Uterus (tissue), 2 donors: ENCODE measurements around the gene FARS2.

Experiments
- POLR2A ChIP-seq, 2 donors: fragments of 450-650 bp; IDR thresholded peaks; one replicate each; pipeline ENCODE4 v1.6.1; 2016; ENCODE audit warnings: antibody characterized with exemption in 2 of 2, mild to moderate bottlenecking in 1 of 2, moderate library complexity in 1 of 2
- TF ChIP-seq, protein P1 (sequence below), 4 experiments: fragments of 200-600 bp in 2 of 4; fragments of 450-650 bp in 2 of 4; sonication (generic) in 2 of 4; IDR thresholded peaks; one replicate each; pipeline ENCODE4 v1.5.1; 2016 to 2019; ENCODE audit warnings: antibody characterized with exemption in 4 of 4, mild to moderate bottlenecking in 2 of 4, moderate library complexity in 1 of 4

- no peak for TF ChIP-seq POLR2A (IDR thresholded peaks at IDR 0.05)
- TF ChIP-seq, protein P1, sequence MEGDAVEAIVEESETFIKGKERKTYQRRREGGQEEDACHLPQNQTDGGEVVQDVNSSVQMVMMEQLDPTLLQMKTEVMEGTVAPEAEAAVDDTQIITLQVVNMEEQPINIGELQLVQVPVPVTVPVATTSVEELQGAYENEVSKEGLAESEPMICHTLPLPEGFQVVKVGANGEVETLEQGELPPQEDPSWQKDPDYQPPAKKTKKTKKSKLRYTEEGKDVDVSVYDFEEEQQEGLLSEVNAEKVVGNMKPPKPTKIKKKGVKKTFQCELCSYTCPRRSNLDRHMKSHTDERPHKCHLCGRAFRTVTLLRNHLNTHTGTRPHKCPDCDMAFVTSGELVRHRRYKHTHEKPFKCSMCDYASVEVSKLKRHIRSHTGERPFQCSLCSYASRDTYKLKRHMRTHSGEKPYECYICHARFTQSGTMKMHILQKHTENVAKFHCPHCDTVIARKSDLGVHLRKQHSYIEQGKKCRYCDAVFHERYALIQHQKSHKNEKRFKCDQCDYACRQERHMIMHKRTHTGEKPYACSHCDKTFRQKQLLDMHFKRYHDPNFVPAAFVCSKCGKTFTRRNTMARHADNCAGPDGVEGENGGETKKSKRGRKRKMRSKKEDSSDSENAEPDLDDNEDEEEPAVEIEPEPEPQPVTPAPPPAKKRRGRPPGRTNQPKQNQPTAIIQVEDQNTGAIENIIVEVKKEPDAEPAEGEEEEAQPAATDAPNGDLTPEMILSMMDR (IDR thresholded peaks at IDR 0.05) = no peak
These were observed 418.0 kb downstream of the FARS2 start for GRCh38 chr6:5679270-5679669.
